ENCODE measurements around the gene GNL1.

DNA sequence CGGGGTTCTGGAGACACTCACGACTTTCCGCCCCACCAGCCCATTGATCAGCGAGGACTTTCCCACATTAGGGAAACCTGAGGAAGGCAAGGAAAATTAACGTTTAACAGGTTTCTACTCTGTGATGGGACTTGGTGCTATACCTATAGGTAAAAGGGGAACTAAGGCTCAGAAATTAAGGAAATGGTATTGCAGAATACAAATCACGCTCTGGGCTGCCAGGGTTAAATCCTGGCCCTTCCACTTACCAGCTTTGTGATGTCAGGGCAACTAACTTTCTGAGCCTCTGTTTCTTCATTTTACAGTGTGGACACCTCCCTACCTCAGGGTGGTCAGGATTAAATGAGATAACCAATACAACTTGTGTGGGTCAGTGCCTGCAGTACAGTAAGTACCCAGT is 8.8 kb downstream of the GNL1 start:
- no peak for TF ChIP-seq EZH2 (IDR thresholded peaks at IDR 0.05)
- no peak for TF ChIP-seq POLR2AphosphoS5 (IDR thresholded peaks at IDR 0.05; ENCODE audit: borderline replicate concordance, low read depth, low read length)
- no peak for TF ChIP-seq FOXP2 (optimal IDR thresholded peaks at IDR 0.05; ENCODE audit: control extremely low read depth, extremely low read length, insufficient read depth)

All from SK-N-MC (cell line).